Suppressor macrophage (primary cell): ENCODE results near the gene MICU1.
A peak's percentile ranks its signal among the peaks of the same experiment; 100 is the strongest.

ENCODE experiments used
- DNase-seq, 4 experiments: peaks; one replicate each; pipeline ENCODE4 v3.0.0-alpha.2; 2020 to 2022

The MICU1 gene

DNA sequence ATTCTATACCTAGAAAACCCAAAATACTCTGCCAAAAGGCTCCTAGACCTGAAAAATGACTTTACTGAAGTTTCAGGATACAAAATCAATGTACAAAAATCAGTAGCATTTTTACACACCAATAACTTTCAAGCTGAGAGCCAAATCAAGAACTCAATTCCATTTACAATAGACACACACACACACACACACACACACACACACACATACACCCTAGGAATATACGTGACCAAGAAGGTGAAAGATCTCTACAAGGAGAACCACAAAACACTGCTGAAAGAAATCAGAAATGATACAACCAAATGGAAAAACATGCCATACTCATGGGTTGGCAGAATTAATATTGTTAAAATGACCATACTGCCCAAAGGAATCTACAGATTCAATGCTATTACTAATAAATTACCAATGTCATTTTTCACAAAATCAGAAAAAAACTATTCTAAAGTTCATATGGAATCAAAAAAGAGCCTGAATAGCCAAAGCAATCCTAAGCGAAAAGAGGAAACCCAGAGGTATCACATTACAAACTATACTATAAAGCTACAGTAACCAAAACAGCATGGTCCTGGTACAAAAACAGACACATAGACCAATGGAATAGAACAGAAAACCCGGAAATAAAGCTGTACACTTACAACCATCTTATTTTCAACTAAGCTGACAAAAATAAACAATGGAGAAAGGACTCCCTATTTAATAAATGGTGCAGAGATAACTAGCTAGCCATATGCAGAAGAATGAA is 122.0 kb downstream of the MICU1 start:
- no peak for DNase-seq

DNA sequence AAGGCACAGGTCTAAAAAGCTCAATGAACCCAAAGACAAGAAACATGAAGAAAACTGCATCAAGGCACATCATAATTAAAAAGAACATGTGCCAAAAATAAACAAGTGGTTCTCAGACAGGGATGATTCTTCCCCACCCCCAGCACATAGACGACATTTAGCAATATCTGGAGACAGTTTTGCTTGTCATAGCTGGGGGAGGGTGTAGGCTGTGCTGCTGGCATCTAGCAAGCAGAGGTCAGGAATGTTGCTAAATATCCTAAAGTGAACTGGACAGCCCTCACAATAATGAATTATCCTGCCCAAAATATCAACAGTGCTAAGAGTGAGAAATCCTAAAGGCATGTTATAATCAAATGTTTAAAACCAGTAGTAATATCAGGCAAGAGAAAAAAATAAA is 122.6 kb downstream of the MICU1 start:
- peak; percentile 81 to 91 (median 86) for DNase-seq

- DNase-seq, result peak; percentile 50 to 80 (median 52)
Observed at GRCh38 chr10:72502581-72502980, 123.3 kb downstream of the MICU1 start.

DNA sequence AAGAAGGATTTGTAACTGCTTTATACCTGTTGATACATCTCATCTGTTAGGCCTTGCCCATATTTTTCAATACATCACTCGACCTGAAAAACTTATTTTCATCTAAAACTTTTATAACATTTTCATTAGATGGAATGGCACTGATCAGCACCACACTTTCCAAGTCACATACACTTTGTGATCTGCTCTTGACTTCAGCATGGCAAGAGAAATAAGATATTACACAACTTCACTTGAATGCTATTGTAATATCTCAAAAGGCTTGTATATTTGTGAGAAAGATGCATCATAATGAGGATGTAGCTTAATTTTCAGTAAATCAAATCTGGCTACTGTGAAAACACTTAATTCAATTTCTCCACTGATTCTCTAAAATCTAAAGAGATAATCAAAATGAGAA is 126.2 kb downstream of the MICU1 start:
- peak in 1 of 4 experiments; percentile 42 for DNase-seq

- DNase-seq, result peak; percentile 27 to 63 (median 44)
Observed at GRCh38 chr10:72490951-72491350, 134.9 kb downstream of the MICU1 start.

- DNase-seq, result no peak
Observed at GRCh38 chr10:72487521-72487920, 138.4 kb downstream of the MICU1 start.

- no peak for DNase-seq
Observed at GRCh38 chr10:72487116-72487515, 138.8 kb downstream of the MICU1 start.

- no peak for DNase-seq
Observed at GRCh38 chr10:72485701-72486100, 140.2 kb downstream of the MICU1 start.

GRCh38 chr10:72484521-72484920 is 141.4 kb downstream of the MICU1 start:
- no peak for DNase-seq

GRCh38 chr10:72483471-72483870 is 142.4 kb downstream of the MICU1 start:
- peak; percentile 83 to 94 (median 88) for DNase-seq

GRCh38 chr10:72480861-72481260 is 145.0 kb downstream of the MICU1 start:
- DNase-seq, result no peak

- DNase-seq, result no peak
Observed at GRCh38 chr10:72477463-72477862, 148.4 kb downstream of the MICU1 start.

DNA sequence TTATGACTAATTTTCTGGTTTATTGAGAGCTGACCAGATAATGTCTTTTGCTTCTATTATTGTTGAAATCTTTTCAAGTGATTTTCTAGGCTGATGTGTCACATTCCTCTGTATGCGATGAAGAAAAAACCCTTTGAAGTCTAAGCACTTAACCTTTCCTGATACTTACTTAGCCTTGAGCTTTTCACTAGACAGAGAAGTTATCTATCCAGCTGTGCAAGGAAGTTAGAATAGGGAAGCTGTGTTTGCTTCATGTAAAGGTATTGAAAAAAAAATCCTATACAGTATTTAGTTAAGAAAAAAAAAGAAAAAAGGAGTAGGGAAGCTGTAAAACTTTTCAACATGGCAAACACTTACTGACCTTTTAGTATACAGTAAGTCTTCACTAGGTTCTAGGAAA is 153.6 kb downstream of the MICU1 start:
- DNase-seq, result peak in 2 of 4 experiments; percentile 39 to 50

DNA sequence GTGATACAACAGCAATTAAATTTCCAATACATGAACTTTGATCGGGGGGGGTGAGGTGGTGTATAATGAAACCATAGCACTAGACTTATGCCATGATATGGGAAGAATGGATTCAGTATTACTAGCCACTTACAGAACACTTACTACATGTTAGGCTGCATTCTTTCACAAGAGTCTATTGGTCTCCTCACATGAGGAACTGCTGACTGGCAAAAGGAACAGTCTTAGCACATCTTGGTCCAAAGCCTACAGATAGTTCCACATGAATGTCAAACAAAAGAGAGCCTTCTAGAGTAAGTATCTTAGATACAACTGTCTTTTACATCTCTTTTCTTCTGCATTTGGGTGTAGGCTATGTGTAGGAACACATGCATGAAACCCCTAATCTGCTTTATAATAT is 155.2 kb downstream of the MICU1 start:
- peak; percentile 54 to 88 (median 78) for DNase-seq

- peak in 1 of 4 experiments; percentile 26 for DNase-seq
Observed at GRCh38 chr10:72467064-72467463, 158.8 kb downstream of the MICU1 start.

GRCh38 chr10:72466018-72466417 is 159.9 kb downstream of the MICU1 start:
- DNase-seq, result peak in 1 of 4 experiments; percentile 25

- DNase-seq, result no peak
Observed at GRCh38 chr10:72464438-72464837, 161.4 kb downstream of the MICU1 start.

GRCh38 chr10:72462261-72462660 is 163.6 kb downstream of the MICU1 start:
- DNase-seq, result no peak

DNA sequence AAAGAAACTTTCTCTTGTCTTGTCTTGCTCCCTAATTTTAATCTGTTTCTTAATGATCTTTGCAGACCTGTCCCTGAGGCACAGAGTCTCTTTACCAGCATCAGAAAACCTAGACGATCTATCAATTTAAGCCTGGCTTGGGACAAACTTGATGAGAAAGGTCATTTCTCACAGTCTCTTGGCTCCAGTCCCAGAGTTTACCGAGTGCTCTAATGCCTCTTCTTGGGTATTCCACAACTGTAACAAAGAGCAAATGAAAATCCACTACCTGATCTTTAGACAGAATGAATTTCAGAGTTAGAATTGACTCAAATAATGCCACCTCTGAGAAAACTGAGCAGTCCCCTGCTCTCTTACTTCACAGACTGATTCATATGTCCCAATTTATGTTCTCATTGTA is 164.8 kb downstream of the MICU1 start:
- no peak for DNase-seq

DNA sequence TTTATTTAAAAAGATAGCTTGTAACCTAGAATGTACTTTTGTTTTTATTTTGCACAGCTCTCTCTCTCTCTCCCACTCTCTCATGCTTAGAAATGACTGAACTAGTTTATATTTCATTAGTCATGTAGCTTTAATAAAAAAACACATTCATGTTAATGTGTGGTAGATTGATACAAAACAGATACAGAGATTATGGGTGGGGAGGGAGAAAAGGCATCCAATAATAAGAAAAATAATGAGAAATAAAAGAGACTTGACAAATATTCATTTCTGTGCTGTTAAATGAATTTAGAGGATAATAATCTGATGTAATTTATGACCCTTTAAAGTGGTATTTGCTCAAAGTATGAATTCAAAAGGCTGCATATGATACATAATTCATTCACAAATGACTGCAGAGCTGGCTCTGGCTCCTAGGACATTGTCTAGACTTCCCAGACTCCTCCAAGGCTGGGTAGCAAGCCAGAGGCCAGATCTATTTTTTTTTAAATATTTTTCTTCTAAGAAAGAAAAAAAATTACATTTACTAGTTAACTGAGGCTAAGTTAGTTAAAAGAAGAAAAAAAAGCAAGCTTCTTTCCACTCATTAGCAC is 165.5 kb downstream of the MICU1 start:
- no peak for DNase-seq

- DNase-seq, result no peak
Observed at GRCh38 chr10:72459301-72459700, 166.6 kb downstream of the MICU1 start.

DNA sequence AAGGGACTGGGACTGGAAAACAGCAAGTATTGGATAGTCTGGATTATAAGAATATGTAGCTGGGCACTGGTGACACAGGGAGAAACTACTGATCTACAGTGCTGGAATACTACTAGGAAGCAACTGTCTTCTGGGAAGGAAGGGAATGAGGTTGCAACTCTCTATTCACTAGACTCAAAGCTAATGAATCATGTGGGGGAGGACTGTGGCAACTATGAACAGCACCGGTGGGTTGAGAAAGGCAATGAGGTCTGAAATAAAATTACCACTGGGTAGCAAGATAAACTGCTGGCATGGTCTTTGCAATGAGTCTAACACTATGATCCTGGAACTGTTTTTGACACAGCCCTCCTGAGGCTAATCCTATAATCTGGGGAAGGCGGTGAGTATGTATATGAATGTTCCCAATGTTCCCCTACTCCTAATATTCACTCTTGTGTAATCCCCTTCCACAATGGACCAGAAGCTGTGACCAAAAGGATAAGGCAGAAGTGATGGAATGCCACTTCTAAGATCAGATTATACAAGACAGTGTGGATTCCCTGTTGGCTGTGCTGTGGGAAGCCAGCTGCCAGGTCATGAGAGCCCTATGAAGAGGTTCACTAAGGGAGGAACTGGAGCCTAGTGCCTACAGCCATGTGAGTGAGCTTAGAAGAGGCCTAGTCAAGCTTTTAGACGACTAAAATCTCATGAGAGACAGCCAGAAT is 169.8 kb downstream of the MICU1 start:
- peak; percentile 41 to 69 (median 68) for DNase-seq

DNA sequence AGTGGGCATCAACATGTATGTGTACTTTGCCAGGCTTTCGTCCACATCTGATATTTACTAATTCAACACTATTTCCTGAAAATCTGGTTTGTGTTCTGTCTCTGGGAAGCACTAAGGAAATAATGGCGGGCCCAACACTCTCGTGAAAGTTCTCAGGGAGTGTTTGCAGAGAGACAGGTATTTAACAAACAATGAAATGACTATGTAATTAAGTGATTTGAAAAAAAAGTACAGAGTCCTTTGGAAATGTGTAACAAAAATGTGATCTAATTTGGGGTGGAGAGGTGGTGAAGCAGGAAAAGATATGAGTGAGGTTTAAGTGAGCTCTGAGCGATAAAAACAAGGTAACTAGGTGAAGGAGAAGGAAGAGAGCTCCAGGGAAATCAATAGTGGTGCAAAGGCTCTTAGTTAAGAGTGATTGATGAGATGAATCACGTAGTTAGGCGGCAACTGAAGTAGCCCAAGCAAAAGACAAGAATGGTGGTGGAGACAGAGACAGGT is 175.9 kb downstream of the MICU1 start:
- DNase-seq, result no peak

GRCh38 chr10:72445851-72446250 is 180.0 kb downstream of the MICU1 start:
- no peak for DNase-seq
